NCI-H446 treated with DMSO at 0.1 percent for 48 hours (cell line): ENCODE data around the gene FAM171A1.
"Not testable (repeated sequence)": the region's sequence is repeated elsewhere in the genome, so short reads cannot be mapped to it uniquely, and the experiment has no call there.

Source experiments
- DNase-seq: peaks from one replicate; lab custom pipeline; 2025; lab: John Stamatoyannopoulos, UW

Gene FAM171A1

GRCh38 chr10:15280974-15281373 lies 90.1 kb downstream of the FAM171A1 start:
- DNase-seq, result no peak

GRCh38 chr10:15280462-15280861 lies 90.6 kb downstream of the FAM171A1 start:
- no peak for DNase-seq

- no peak for DNase-seq
Observed at GRCh38 chr10:15279236-15279635, 91.9 kb downstream of the FAM171A1 start.

- DNase-seq, result no peak
Observed at GRCh38 chr10:15278786-15279185, 92.3 kb downstream of the FAM171A1 start.

- not testable (repeated sequence) for DNase-seq
Observed at GRCh38 chr10:15276039-15276438, 95.0 kb downstream of the FAM171A1 start.

- not testable (repeated sequence) for DNase-seq
Observed at GRCh38 chr10:15269838-15270237, 101.3 kb downstream of the FAM171A1 start.

- no peak for DNase-seq
Observed at GRCh38 chr10:15267496-15267895, 103.6 kb downstream of the FAM171A1 start.

- DNase-seq, result no peak
Observed at GRCh38 chr10:15266117-15266516, 105.0 kb downstream of the FAM171A1 start.

GRCh38 chr10:15265558-15265957 lies 105.5 kb downstream of the FAM171A1 start:
- no peak for DNase-seq

GRCh38 chr10:15265056-15265455 lies 106.0 kb downstream of the FAM171A1 start:
- DNase-seq, result no peak

GRCh38 chr10:15263657-15264323 lies 107.3 kb downstream of the FAM171A1 start:
- no peak for DNase-seq

GRCh38 chr10:15262036-15262713 lies 108.9 kb downstream of the FAM171A1 start:
- DNase-seq, result no peak

- no peak for DNase-seq
Observed at GRCh38 chr10:15259136-15259535, 112.0 kb downstream of the FAM171A1 start.

- DNase-seq, result no peak
Observed at GRCh38 chr10:15258255-15258654, 112.8 kb downstream of the FAM171A1 start.

- no peak for DNase-seq
Observed at GRCh38 chr10:15255961-15256360, 115.1 kb downstream of the FAM171A1 start.

- no peak for DNase-seq
Observed at GRCh38 chr10:15254808-15255648, 116.1 kb downstream of the FAM171A1 start.

- no peak for DNase-seq
Observed at GRCh38 chr10:15253951-15254807, 116.9 kb downstream of the FAM171A1 start.

GRCh38 chr10:15252396-15252795 lies 118.7 kb downstream of the FAM171A1 start:
- no peak for DNase-seq

GRCh38 chr10:15251791-15252380 lies 119.2 kb downstream of the FAM171A1 start:
- DNase-seq, result no peak

- no peak for DNase-seq
Observed at GRCh38 chr10:15245530-15245929, 125.6 kb downstream of the FAM171A1 start.

GRCh38 chr10:15244635-15245197 lies 126.4 kb downstream of the FAM171A1 start:
- DNase-seq, result no peak
